Neural cell (in vitro differentiated cells): ENCODE results near the gene UBE2Q1. TPM values are rescaled to one million over a fixed set of nuclear protein-coding genes. Genes with fewer than 3 reads are reported as not detected.
A peak's percentile ranks its signal among the peaks of the same experiment; 100 is the strongest.

Source experiments
- H2AFZ ChIP-seq: fragments of 200-600, 300-800 bp; sonication (generic), shearing (Covaris generic); 2 replicates; pipeline ENCODE4 v1.6.0; 2014; ENCODE audit warnings: low read depth, mild to moderate bottlenecking, antibody characterized with exemption, low read length, moderate library complexity
- H3F3A ChIP-seq: fragments of 200-600 bp; shearing (Covaris generic); 2 replicates; pipeline ENCODE4 v1.6.1; 2016; ENCODE audit warnings: mild to moderate bottlenecking, moderate library complexity, mixed read lengths, antibody characterized with exemption, low read length; ENCODE audit not compliant: insufficient read depth, poor library complexity, severe bottlenecking
- H3K27ac ChIP-seq: fragments of 200-600, 300-800 bp; sonication (generic), shearing (Covaris generic); 2 replicates; pipeline ENCODE4 v1.5.1; 2014; ENCODE audit warnings: mild to moderate bottlenecking, low read length, moderate library complexity
- H3K27me3 ChIP-seq: fragments of 300-800, 200-600 bp; sonication (generic), shearing (Covaris generic); 2 replicates; pipeline ENCODE4 v1.6.0; 2014; ENCODE audit warnings: mild to moderate bottlenecking, low read depth, low read length, moderate library complexity; ENCODE audit not compliant: insufficient read depth
- H3K36me3 ChIP-seq: fragments of 300-800, 200-600 bp; sonication (generic), shearing (Covaris generic); 2 replicates; pipeline ENCODE4 v1.5.1; 2014; ENCODE audit warnings: mild to moderate bottlenecking, antibody characterized with exemption, low read length, moderate library complexity; ENCODE audit not compliant: insufficient read depth
- H3K4me2 ChIP-seq: fragments of 300-800, 200-600 bp; sonication (generic), shearing (Covaris generic); 2 replicates; pipeline ENCODE4 v1.6.0; 2014; ENCODE audit warnings: mild to moderate bottlenecking, low read length
- H3K4me3 ChIP-seq: fragments of 300-800, 200-600 bp; sonication (generic), shearing (Covaris generic); 2 replicates; pipeline ENCODE4 v1.5.1; 2014; ENCODE audit warnings: mild to moderate bottlenecking, low read length, moderate library complexity
- H3K79me2 ChIP-seq: fragments of 200-600 bp; shearing (Covaris generic); replicated peaks from 2 replicates; pipeline ENCODE4 v1.6.0; 2014; ENCODE audit warnings: mild to moderate bottlenecking, low read length, moderate library complexity; ENCODE audit not compliant: insufficient read depth
- H3K9ac ChIP-seq: fragments of 300-800, 200-600 bp; sonication (generic), shearing (Covaris generic); 2 replicates; pipeline ENCODE4 v1.6.1; 2016; ENCODE audit warnings: mild to moderate bottlenecking, low read length, mixed read lengths
- H3K9me2 ChIP-seq: fragments of 200-600 bp; shearing (Covaris generic); 2 replicates; pipeline ENCODE4 v1.6.1; 2016; ENCODE audit warnings: mild to moderate bottlenecking, low read length, mixed read lengths; ENCODE audit not compliant: insufficient read depth
- H3K9me3 ChIP-seq: fragments of 200-600, 300-800 bp; sonication (generic), shearing (Covaris generic); 2 replicates; pipeline ENCODE4 v1.6.1; 2016; ENCODE audit warnings: mild to moderate bottlenecking, mixed run types, low read length, moderate library complexity, mixed read lengths
- H4K20me1 ChIP-seq: fragments of 200-600 bp; shearing (Covaris generic); 2 replicates; pipeline ENCODE4 v1.6.1; 2016; ENCODE audit warnings: mild to moderate bottlenecking, mixed run types; ENCODE audit not compliant: insufficient read depth
- CTCF ChIP-seq: fragments of 450-650 bp; IDR thresholded peaks from 2 replicates; pipeline ENCODE4 v1.5.1; 2014; ENCODE audit warnings: antibody characterized with exemption, mild to moderate bottlenecking, moderate library complexity; ENCODE audit not compliant: poor library complexity, severe bottlenecking
- EP300 ChIP-seq: fragments of 450-650 bp; conservative IDR thresholded peaks from 2 replicates; pipeline ENCODE4 v1.6.1; 2014; ENCODE audit warnings: antibody characterized with exemption, mild to moderate bottlenecking, moderate library complexity; ENCODE audit not compliant: poor library complexity, severe bottlenecking
- EZH2 ChIP-seq: fragments of 200-600, 300-800 bp; shearing (Covaris generic), sonication (generic); IDR thresholded peaks from 2 replicates; pipeline ENCODE4 v1.6.1; 2014; ENCODE audit warnings: antibody characterized with exemption, low read length, borderline replicate concordance, mild to moderate bottlenecking; ENCODE audit not compliant: insufficient read depth, poor library complexity, severe bottlenecking
- MXI1 ChIP-seq: fragments of 450-650 bp; conservative IDR thresholded peaks from 2 replicates; pipeline ENCODE4 v1.6.1; 2014; ENCODE audit warnings: antibody characterized with exemption, mild to moderate bottlenecking; ENCODE audit not compliant: poor library complexity, severe bottlenecking
- POLR2AphosphoS5 ChIP-seq: IDR thresholded peaks from 2 replicates; pipeline ENCODE4 v1.6.1; 2012
- RAD21 ChIP-seq: fragments of 450-650 bp; conservative IDR thresholded peaks from 2 replicates; pipeline ENCODE4 v1.6.1; 2014; ENCODE audit warnings: antibody characterized with exemption, mild to moderate bottlenecking, moderate library complexity
- REST ChIP-seq: IDR thresholded peaks from 2 replicates; pipeline ENCODE4 v1.6.1; 2012; ENCODE audit warnings: borderline replicate concordance
- SMC3 ChIP-seq: fragments of 450-650 bp; conservative IDR thresholded peaks from 2 replicates; pipeline ENCODE4 v1.6.1; 2014; ENCODE audit warnings: antibody characterized with exemption, mild to moderate bottlenecking, moderate library complexity; ENCODE audit not compliant: poor library complexity
- TAF1 ChIP-seq: IDR thresholded peaks from 2 replicates; pipeline ENCODE4 v1.6.1; 2012; ENCODE audit warnings: low read depth
- polyA plus RNA-seq: library from polyadenylated mRNA; depleted of rRNA; stranded (reverse); fragments of >200 nt; gene quantifications from 2 replicates; pipeline ENCODE4 v1.2.3, GENCODE V29; 2014

Gene UBE2Q1
- polyA plus RNA-seq, 1 donor from 2014 or later = 103 TPM

- Histone ChIP-seq H3K9ac (no peak overlapping the region), H4K20me1 (no peaks in the 10 kb centered on the region), H3K27ac (no peak overlapping the region), H3K4me3 (no peak overlapping the region), H3K9me3 (no peaks in the 10 kb centered on the region), H2AFZ (no peak overlapping the region), H3F3A (no peaks in the 10 kb centered on the region), H3K9me2 (no peaks in the 10 kb centered on the region), H3K79me2 (no peaks in the 10 kb centered on the region), H3K27me3 (no peaks in the 10 kb centered on the region), H3K4me2 (no peak overlapping the region), H3K36me3 (no peaks in the 10 kb centered on the region)
- TF ChIP-seq REST (no peak), CTCF (no peak)
Observed at GRCh38 chr1:154547105-154547732, 11.2 kb downstream of the UBE2Q1 start.

- H3K79me2 ChIP-seq = no peaks in the 10 kb centered on the region
- H3K4me2 ChIP-seq = no peak overlapping the region
- H3K36me3 ChIP-seq = no peaks in the 10 kb centered on the region
- no peak overlapping the region for H3K27ac ChIP-seq
- no peaks in the 10 kb centered on the region for H4K20me1 ChIP-seq
- TF ChIP-seq EZH2 (no peak), RAD21 (peak; percentile 47), EP300 (no peak), CTCF (peak; percentile 40), POLR2AphosphoS5 (no peak), SMC3 (peak; percentile 34), MXI1 (no peak), REST (no peak), TAF1 (no peak)
- H3K27me3 ChIP-seq = no peaks in the 10 kb centered on the region
- H3K4me3 ChIP-seq = no peak overlapping the region
- no peaks in the 10 kb centered on the region for H3K9me3 ChIP-seq
- H3F3A ChIP-seq = no peaks in the 10 kb centered on the region
- H3K9ac ChIP-seq = no peak overlapping the region
- H2AFZ ChIP-seq = no peak overlapping the region
- H3K9me2 ChIP-seq = no peaks in the 10 kb centered on the region
Observed at GRCh38 chr1:154546264-154547063, 12.0 kb downstream of the UBE2Q1 start.
